Inferior parietal cortex (tissue), 1 donor: ENCODE results near the gene ZNF234.
"Not testable (repeated sequence)": the region's sequence is repeated elsewhere in the genome, so short reads cannot be mapped to it uniquely, and the experiment has no call there.

Experiments used
- DNase-seq: peaks from one replicate; pipeline ENCODE4 v3.0.0-alpha.2; 2016; ENCODE audit errors: extremely low spot score

The ZNF234 gene

GRCh38 chr19:44180968-44181367 lies 39.6 kb downstream of the ZNF234 start:
- no peak for DNase-seq

GRCh38 chr19:44182145-44182544 lies 40.8 kb downstream of the ZNF234 start:
- DNase-seq: no peak

- DNase-seq: no peak
These were observed 48.7 kb downstream of the ZNF234 start for GRCh38 chr19:44190020-44190419.

GRCh38 chr19:44192127-44192526 lies 50.8 kb downstream of the ZNF234 start:
- no peak for DNase-seq

GRCh38 chr19:44196772-44197171 lies 55.4 kb downstream of the ZNF234 start:
- no peak for DNase-seq

GRCh38 chr19:44202470-44202869 lies 61.1 kb downstream of the ZNF234 start:
- no peak for DNase-seq

- DNase-seq: no peak
These were observed 61.6 kb downstream of the ZNF234 start for GRCh38 chr19:44202974-44203373.

GRCh38 chr19:44203877-44204276 lies 62.5 kb downstream of the ZNF234 start:
- not testable (repeated sequence) for DNase-seq

GRCh38 chr19:44204772-44205171 lies 63.4 kb downstream of the ZNF234 start:
- DNase-seq: no peak

- peak; percentile 99 for DNase-seq
These were observed 65.9 kb downstream of the ZNF234 start for GRCh38 chr19:44207126-44207803.
